Astrocyte of the cerebellum (primary cell): Measurements from ENCODE around the gene INSYN2B.
A peak's percentile ranks its signal among the peaks of the same experiment; 100 is the strongest.
"Not testable (repeated sequence)": the region's sequence is repeated elsewhere in the genome, so short reads cannot be mapped to it uniquely, and the experiment has no call there.

Source experiments
- DNase-seq: peaks from one replicate; pipeline ENCODE4 v3.0.0-alpha.2; 2011; ENCODE audit warnings: low read depth
- H3K4me3 ChIP-seq: 2 replicates; pipeline ENCODE4 v1.5.1; 2011; ENCODE audit warnings: mild to moderate bottlenecking, low read depth, low read length, moderate library complexity
- in situ Hi-C: cut with HindIII; loops from 2 replicates; pipeline ENCODE4 v1.10.0; 2017; ENCODE audit warnings: low sequenced_read_pairs
- TF ChIP-seq, protein P1 (sequence below): IDR thresholded peaks from 2 replicates; pipeline ENCODE4 v1.5.1; 2012; ENCODE audit warnings: low read length, low read depth, moderate library complexity, mild to moderate bottlenecking; ENCODE audit errors: missing control alignments

Gene INSYN2B

DNA sequence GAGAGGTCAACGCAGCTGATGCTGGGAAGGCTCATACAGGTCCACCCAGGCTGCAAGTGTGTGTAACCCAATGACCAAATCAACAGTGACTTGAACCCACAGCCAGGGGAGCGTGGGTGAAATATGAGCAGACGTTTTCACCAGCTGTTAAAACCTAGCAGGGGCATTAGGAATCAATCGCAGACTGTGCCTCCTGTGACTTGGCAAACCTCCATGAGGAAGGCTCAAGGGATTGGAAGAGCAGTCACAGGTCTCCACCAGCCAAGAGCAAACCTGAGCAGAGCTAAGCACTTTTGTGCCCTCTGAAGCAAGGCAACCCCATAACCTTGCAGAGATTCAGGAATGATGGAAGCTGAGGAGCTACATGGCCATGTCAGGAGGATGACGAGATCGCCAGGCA, 25.5 kb downstream of the INSYN2B start:
- in situ Hi-C loops: no loop called here

DNA sequence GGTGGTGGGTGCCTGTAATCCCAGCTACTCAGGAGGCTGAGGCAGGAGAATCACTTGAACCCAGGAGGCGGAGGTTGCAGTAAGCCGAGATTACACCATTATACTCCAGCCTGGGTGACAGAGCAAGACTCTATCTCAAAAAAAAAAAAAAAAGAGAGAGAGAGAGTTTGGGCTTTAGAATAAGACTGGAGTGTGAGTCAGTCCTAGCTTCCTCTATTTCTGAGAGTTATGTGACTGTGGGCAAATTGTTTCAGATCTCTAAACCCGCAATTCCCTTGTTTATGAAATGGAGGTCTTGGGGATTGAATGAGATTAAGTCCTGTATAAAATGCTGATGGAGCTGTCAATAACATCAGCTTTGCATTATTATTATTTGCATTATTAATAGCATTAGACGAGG, 27.1 kb downstream of the INSYN2B start:
- in situ Hi-C loops, DNase-seq, H3K4me3 ChIP-seq: not testable (repeated sequence)

More for the DNA sequence above, 25.5 kb downstream of the INSYN2B start:
- no peak for DNase-seq
- no peak overlapping the region for H3K4me3 ChIP-seq
- TF ChIP-seq, protein P1, sequence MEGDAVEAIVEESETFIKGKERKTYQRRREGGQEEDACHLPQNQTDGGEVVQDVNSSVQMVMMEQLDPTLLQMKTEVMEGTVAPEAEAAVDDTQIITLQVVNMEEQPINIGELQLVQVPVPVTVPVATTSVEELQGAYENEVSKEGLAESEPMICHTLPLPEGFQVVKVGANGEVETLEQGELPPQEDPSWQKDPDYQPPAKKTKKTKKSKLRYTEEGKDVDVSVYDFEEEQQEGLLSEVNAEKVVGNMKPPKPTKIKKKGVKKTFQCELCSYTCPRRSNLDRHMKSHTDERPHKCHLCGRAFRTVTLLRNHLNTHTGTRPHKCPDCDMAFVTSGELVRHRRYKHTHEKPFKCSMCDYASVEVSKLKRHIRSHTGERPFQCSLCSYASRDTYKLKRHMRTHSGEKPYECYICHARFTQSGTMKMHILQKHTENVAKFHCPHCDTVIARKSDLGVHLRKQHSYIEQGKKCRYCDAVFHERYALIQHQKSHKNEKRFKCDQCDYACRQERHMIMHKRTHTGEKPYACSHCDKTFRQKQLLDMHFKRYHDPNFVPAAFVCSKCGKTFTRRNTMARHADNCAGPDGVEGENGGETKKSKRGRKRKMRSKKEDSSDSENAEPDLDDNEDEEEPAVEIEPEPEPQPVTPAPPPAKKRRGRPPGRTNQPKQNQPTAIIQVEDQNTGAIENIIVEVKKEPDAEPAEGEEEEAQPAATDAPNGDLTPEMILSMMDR: no peak

DNA sequence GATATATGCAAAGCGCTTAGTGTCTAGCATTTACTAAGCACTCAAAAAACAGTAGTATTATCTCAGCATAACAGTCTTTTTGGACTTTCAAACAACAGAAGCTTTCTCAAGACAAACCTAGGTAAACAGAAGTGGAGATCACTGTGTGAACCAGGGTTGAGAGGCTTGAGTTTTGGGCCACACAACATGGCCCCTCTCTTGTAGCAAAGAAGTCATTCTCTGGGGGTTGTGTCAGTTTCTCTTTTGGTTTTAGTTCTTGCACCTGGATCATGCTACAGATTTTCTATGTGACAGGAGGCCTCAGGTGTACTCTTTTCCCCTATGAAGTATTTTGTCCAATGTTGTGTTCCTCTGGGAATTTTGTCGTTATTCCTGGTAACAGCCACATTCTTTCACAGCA, 30.0 kb downstream of the INSYN2B start:
- no peak for DNase-seq
- TF ChIP-seq, protein P1: no peak
- in situ Hi-C loops: no loop called here
- H3K4me3 ChIP-seq: no peak overlapping the region

DNA sequence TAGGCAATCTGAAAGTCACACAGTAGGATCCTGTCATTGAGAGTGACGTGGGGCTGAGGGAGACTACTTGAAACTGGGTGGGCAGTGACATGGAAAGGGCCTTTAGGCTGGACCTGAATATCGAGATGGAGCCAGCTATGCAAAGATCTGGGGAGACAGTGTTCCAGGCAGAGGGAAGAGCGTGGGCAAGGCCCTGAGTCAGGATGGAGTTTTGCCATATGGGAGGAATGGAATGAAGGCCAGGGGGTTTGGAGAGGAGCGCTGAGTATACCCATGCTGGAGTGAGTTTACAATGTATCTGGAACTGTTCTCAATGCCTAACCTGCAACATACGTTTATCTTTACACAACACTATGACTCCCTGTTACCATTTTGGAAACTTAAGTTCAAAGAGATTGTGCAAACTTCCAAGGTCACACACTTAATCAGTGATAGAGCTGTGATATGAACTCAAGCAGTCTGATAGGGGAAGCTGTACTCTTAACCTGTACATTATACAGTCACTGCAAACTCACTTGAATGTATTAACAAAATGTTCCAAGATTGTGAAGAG, 33.5 kb downstream of the INSYN2B start:
- TF ChIP-seq, protein P1: no peak
- no peak for DNase-seq
- H3K4me3 ChIP-seq: no peak overlapping the region
- in situ Hi-C loops: no loop called here

DNA sequence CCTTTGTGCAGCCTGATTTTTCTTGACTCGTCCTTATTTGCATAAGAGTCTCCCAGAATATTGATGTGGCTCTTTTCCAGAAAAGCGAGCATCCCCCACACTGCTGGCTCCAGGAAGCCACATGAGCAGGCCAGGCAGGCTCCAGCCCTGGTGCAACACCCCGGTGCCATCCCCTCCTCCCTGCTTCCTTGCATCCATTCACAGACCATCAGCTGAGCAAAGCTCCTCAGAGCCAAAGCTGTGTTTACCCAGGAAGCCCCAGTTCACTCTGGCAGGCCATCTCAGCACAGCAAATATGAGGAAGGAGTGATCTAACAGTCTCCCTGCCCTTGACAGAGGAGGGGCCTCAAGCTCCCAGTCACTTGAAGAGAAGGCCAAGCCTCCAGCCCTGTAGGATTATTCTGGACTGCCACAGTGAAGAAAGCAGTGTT, 34.4 kb downstream of the INSYN2B start:
- H3K4me3 ChIP-seq: no peak overlapping the region
- TF ChIP-seq, protein P1: no peak
- DNase-seq: peak; percentile 46
- in situ Hi-C loops: no loop called here

DNA sequence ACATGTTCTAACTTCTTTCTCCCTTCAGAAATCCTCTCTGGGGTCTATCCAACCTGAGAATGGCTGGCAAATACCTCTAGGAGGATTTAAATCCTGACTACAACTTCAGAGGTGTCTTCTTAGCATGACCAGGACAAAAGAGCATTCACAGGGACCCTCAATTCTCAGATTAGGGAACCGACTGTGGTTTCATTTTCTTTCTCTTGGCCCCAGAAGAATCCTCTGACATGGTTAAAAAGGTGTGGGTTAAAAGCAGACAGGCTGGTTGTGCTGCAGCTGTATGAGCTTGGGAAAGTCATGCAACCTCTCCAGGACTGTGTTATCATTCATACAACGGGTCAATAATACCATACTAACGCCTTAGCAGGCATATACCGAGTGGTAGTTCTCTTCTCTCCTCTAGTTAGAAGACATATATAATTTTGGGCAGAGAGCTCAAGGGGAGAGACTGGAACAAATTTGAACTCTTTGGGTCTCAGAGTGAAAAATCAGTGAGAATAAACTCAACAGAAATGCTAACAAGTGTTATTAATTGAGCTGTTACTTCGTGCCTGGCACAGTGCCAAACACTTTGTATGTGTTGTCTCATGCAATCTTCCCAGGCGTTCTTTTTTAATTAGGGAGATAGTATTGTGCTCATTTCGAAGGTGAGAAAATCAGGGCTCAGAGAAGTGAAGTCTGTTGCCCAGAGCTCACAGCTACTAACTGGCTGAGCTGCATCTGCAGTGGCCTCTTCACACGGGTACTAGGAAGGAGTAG, 35.2 kb downstream of the INSYN2B start:
- TF ChIP-seq, protein P1: no peak
- DNase-seq: no peak
- H3K4me3 ChIP-seq: no peak overlapping the region
- in situ Hi-C loops: no loop called here

DNA sequence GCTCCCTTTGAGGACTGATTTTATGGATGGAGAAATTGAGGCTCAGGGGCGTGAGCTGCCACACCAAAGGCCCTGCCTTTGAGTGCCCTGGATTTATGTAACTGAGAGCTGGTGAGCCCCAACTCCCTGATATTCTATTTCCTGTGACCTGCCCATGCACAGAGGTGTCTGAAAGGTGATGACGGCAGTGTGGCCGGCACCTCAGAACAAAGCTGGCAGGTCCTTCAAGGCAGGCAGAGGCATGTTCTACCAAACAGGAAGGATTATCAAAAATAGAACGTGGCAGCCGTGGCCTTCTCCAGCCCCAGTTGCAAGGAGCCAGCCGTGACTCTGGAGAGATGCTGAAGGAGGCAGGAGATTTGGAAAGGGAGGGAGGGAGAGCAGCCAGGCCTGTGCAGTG, 36.2 kb downstream of the INSYN2B start:
- in situ Hi-C loops: no loop called here
- TF ChIP-seq, protein P1: no peak
- DNase-seq: no peak
- H3K4me3 ChIP-seq: no peak overlapping the region
